ENCODE data around the gene ZNF444.
"Not testable (repeated sequence)": the region's sequence is repeated elsewhere in the genome, so short reads cannot be mapped to it uniquely, and the experiment has no call there.

ZNF444 gene

DNA sequence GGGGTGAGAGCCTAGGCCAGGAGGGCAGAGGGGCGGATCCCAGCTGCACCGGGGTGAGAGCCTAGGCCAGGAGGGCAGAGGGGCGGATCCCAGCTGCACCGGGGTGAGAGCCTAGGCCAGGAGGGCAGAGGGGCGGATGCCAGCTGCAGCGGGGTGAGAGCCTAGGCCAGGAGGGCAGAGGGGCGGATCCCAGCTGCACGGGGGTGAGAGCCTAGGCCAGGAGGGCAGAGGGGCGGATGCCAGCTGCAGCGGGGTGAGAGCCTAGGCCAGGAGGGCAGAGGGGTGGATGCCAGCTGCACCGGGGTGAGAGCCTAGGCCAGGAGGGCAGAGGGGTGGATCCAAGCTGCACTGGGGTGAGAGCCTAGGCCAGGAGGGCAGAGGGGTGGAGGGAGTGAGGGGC is 35.2 kb downstream of the ZNF444 start:
- not testable (repeated sequence) for DNase-seq (ENCODE audit: low spot score)

DNA sequence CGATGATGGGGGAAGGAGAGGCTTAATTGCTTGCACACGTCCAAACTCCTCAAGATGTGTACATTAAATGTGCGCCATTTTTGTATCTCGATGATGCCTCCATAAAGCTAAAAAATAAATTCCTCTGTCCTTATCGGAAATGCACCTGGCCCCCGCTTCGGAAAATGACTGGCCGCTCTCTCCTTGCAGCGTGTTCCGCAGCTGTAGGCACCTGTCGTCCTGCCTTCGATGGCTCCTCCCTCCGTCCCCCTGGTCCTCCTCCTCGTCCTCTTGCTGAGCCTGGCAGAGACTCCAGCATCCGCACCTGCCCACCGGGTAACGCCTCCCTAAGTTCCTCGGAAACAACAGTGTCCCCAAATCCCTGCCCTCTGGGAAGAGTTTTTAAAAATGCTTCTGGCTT is 35.8 kb downstream of the ZNF444 start:
- no peak for DNase-seq (ENCODE audit: low spot score)

DNA sequence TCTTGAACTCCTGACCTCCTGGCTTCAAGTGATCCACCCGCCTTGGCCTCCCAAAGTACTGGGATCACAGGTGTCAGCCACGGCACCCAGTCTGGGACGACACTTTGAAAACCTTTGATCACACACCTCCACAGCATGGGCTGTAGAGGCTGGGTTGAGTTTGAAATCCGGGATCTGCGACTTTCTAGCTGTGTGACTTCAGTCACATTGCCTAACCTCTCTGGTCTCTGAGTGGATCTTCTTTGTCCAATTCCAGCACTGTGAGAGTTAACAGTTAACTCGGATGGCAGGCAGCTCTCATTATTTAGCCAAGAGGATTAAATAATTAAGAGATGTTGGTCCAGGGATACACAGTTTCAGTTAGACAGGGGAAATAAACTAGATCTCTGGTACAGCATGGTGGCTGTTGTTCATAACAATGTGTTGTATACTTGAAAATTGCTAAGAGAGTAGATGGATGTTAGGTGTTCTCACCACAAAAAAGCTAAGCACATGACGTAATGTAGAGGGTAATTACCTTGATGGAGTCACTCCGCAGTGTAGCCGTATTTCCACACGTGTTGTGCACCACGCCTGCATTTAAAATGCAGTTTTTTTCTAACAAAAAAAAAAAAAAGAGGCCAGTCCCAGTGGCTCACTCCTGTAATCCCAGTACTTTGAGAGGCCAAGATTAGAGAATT is 36.6 kb downstream of the ZNF444 start:
- no peak for DNase-seq (ENCODE audit: low spot score)

DNA sequence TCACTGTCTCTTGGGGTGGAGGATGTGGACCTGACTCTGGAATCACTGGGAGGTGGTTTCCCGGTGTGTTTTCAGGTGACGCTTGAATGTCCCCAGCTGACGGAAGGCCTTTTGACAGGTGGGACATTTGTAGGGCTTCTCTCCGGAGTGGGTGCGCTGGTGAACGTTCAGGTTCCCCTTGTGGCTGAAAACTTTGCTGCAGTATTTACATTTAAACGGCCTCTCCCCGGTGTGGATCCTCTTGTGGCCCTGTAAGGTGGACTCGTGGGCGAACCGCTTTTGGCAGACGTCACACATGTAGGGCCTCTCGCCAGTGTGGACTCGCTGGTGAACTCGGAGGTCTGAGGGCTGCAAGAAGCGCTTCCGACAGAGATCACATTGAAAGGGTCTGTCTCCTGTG is 48.7 kb downstream of the ZNF444 start:
- DNase-seq (ENCODE audit: low spot score) = no peak

DNA sequence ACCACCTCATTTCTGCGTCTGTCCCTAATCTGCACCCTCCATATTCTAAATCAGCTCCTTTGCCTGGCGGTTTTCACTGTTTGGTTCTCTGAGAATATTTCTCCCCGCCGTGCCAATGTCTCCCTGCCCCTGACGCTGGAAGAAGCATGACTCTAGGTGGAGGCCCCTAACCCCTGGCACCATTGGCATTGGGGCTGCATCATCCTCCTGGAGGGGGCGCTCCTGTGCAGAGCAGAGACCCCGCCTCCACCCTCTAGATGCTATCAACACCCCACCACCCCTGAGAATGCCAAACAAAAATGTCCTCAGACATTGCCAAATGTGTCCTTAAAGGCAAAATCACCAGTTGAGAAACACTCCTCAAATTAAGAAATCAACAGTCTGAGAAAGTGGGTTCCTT is 50.0 kb downstream of the ZNF444 start:
- no peak for DNase-seq (ENCODE audit: low spot score)

DNA sequence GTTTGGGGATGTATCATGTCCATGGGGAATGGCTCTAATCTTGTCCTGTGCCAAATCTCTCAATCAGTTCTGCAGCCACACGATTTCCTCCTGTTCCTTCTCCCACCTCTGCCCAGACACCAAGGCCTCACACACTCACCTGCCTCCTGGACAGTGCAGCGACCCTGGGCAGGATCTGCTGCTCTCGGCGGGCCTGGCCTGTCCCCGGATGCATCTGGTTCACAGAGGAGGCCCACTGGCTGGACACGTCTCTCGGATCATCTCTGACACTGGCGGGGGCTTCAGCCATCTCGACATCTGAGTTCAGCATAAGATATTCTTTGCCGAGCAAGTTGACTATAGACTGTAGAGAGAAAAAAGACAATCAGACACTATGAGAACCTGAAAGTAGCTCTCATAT is 50.6 kb downstream of the ZNF444 start:
- DNase-seq (ENCODE audit: low spot score) = no peak

DNA sequence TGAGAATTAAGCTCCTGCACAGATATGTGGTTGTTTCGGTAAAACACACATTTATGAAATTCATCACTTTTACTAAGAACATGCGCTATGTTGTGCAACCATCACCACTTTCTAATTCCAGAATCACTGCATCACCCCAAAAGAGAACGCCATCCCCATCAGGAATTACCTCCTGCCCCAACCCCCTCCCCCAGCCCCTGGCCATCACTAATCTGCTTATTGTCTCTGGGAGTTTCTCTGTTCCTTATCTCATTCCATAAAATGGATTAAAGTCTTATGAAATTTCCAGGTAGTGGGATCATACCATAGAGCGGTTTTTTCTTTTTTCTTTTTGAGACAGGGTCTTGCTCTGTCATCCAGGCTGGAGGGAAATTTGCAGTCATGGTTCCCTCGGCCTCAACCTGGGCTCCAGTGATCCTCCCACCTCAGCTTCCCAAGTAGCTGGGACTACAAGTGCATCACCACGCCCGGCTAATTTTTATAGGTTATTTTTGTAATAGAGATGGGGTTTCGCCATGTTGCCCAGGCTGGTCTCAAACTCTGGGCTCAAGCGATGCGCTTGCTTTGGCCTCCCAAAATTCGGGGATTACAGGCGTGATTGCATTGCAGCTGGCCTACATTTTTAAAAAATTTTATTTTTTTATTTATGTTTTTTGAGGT is 53.0 kb downstream of the ZNF444 start:
- DNase-seq (ENCODE audit: low spot score) = no peak

DNA sequence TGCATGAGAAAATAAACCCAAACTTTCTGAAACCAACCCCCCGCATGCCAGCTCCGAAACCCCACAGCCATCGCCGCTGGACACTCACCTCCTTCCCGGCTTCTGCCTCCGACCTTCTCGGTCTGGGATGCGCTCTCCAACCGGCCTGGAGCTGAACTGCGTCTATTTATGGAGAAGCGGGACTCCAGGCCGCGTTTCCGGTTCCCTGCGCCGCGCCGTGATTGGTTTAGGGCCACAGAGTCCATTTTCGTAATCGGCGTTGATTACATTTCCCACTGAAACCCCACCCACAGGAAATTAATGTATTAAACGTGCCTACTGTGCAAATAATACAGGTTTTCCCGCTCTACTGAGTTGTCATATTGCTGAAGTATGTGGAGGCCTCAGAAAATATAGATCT is 56.6 kb downstream of the ZNF444 start, which contains the start of gene ZSCAN5B:
TSS of gene ZSCAN5B (minus strand) at position 138 of the 400 bp plus-strand sequence. CDS start 4,731 bp downstream, outside the sequence.
- DNase-seq (ENCODE audit: low spot score) = not testable (repeated sequence)

DNA sequence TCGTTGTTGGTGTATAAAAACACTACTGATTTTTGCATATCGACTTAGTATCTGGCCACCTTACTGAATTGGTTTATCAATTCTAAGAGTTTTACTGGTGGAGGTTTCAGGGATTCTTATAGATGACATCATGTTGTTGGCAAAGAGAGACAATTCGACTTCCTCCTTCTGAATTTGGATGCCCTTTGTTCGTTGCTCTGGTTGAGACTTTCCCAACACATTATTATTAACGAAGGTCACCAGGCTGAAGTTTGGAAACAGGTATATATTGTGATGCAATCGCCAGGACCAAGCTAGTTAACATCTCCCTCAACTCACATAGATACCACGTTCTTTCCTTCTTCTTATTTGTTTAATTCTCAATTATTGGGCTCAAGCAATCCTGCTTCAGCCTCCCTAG is 58.6 kb downstream of the ZNF444 start:
- DNase-seq (ENCODE audit: low spot score) = no peak

DNA sequence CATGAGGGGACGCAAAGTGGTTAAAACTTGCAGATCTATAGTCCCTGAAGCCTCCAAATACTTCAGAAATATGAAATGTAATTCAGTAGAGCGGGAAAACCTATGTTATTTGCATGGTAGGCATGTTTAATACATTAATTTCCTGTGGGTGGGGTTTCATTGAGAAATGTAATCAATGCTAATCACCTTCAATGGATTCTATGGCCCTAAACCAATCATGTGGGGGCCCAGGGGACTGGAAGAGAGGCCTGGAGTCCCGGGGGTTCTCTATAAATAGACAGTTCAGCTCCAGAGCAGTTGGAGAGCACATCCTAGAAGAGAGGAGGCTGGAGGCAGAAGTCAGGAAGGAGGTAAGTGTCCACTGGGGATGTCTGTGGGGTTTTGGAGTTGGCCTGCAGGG is 60.9 kb downstream of the ZNF444 start, which contains the start of gene ZSCAN5C:
TSS of gene ZSCAN5C (plus strand) at position 301 of the 400 bp plus-strand sequence. CDS start 3,641 bp downstream, outside the sequence.
- no peak for DNase-seq (ENCODE audit: low spot score)

DNA sequence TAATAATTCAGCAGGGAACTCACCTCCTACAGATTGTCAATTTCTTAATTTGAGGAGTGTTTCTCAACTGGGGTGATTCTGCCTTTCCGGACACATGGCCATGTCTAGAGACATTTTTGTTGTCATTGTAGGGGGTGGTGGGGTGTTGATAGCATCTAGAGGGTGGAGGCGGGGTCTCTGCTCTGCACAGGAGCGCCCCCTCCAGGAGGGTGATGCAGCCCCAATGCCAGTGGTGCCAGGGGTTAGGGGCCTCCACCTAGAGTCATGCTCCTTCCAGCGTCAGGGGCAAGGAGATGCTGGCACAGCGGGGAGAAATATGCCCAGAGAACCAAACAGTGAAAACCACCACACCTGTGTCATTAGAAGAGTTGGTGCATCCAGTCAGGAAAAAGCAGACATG is 66.5 kb downstream of the ZNF444 start:
- DNase-seq (ENCODE audit: low spot score) = not testable (repeated sequence)

DNA sequence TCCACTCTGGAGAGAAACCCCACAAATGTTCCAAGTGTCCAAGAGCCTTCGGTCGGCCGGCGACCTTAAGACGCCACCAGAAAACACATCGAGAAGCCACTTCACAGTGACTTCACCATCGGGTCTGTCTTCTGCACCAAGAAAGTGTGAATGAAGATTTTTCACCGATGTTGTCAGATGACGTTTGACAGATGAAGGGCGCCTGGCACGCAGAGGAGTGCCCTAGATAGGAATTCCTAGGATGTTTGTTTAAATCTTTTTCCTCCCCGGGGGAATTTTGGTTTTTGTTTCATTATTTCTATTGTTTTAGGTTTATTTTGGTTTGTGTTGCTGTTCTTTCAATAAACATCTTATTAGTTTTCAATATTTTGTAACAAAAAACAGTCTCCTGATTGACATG is 68.0 kb downstream of the ZNF444 start:
- no peak for DNase-seq (ENCODE audit: low spot score)

DNA sequence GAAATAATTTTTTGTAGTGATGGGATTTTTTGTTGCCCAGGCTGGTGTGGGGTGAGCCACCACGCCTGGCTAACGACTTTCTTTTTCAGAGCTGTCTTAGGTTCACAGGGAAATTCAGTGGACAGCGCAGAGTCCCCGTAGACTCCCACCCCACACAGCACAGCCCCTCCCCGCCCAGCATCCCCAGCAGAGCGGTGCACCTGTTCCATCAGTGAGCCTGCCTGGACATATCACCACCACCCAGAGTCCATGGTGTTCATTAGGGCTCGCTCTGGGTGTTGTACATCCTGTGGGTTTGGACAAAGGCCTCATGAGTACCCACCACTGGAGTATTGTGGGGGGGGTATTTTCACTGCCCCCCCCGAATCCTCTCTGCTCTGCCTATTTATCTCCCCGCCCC is 68.9 kb downstream of the ZNF444 start:
- DNase-seq (ENCODE audit: low spot score) = not testable (repeated sequence)

Data from putamen (tissue), 1 donor.